ENCODE results near the gene EIF4ENIF1.

Gene EIF4ENIF1

GRCh38 chr22:31481129-31481528 is 8.5 kb downstream of the EIF4ENIF1 start:
- Histone ChIP-seq H3K27ac (ENCODE audit: insufficient read depth, low read length, poor library complexity, severe bottlenecking) (no peak overlapping the region), H3K27me3 (replicated peaks; ENCODE audit: control insufficient read depth, insufficient read depth, low read length, poor library complexity, severe bottlenecking) (no peaks in the 10 kb centered on the region), H3K4me3 (ENCODE audit: insufficient read depth, low read depth, low read length, poor library complexity, severe bottlenecking) (no peak overlapping the region), H3K4me1 (ENCODE audit: control insufficient read depth, insufficient read depth, low read length, poor library complexity, severe bottlenecking) (no peaks in the 10 kb centered on the region), H3K9me3 (ENCODE audit: control insufficient read depth, low read length) (no peaks in the 10 kb centered on the region), H3K36me3 (ENCODE audit: control insufficient read depth, insufficient read depth, low read length) (peaks cover 23% of the 10 kb centered on the region)
- no peak for DNase-seq

GRCh38 chr22:31477329-31477728 is 12.3 kb downstream of the EIF4ENIF1 start:
- DNase-seq, result no peak
- H3K9me3 ChIP-seq (ENCODE audit: control insufficient read depth, low read length), result no peaks in the 10 kb centered on the region
- no peaks in the 10 kb centered on the region for H3K4me1 ChIP-seq (ENCODE audit: control insufficient read depth, insufficient read depth, low read length, poor library complexity, severe bottlenecking)

GRCh38 chr22:31475800-31476199 is 13.8 kb downstream of the EIF4ENIF1 start:
- no peaks in the 10 kb centered on the region for H3K9me3 ChIP-seq (ENCODE audit: control insufficient read depth, low read length)
- H3K27ac ChIP-seq (ENCODE audit: insufficient read depth, low read length, poor library complexity, severe bottlenecking), result no peak overlapping the region
- no peak for DNase-seq
- no peaks in the 10 kb centered on the region for H3K4me1 ChIP-seq (ENCODE audit: control insufficient read depth, insufficient read depth, low read length, poor library complexity, severe bottlenecking)
- no peak overlapping the region for H3K4me3 ChIP-seq (ENCODE audit: insufficient read depth, low read depth, low read length, poor library complexity, severe bottlenecking)
- no peaks in the 10 kb centered on the region for H3K27me3 ChIP-seq (replicated peaks; ENCODE audit: control insufficient read depth, insufficient read depth, low read length, poor library complexity, severe bottlenecking)
- H3K36me3 ChIP-seq (ENCODE audit: control insufficient read depth, insufficient read depth, low read length), result peaks cover 5% of the 10 kb centered on the region

More at GRCh38 chr22:31477329-31477728, 12.3 kb downstream of the EIF4ENIF1 start:
- Histone ChIP-seq H3K27me3 (replicated peaks; ENCODE audit: control insufficient read depth, insufficient read depth, low read length, poor library complexity, severe bottlenecking) (no peaks in the 10 kb centered on the region), H3K27ac (ENCODE audit: insufficient read depth, low read length, poor library complexity, severe bottlenecking) (no peak overlapping the region), H3K4me3 (ENCODE audit: insufficient read depth, low read depth, low read length, poor library complexity, severe bottlenecking) (no peak overlapping the region), H3K36me3 (ENCODE audit: control insufficient read depth, insufficient read depth, low read length) (peaks cover 20% of the 10 kb centered on the region)

- DNase-seq, result no peak
- Histone ChIP-seq H3K27ac (ENCODE audit: insufficient read depth, low read length, poor library complexity, severe bottlenecking) (no peak overlapping the region), H3K4me1 (ENCODE audit: control insufficient read depth, insufficient read depth, low read length, poor library complexity, severe bottlenecking) (no peaks in the 10 kb centered on the region), H3K27me3 (replicated peaks; ENCODE audit: control insufficient read depth, insufficient read depth, low read length, poor library complexity, severe bottlenecking) (no peaks in the 10 kb centered on the region), H3K4me3 (ENCODE audit: insufficient read depth, low read depth, low read length, poor library complexity, severe bottlenecking) (no peak overlapping the region), H3K9me3 (ENCODE audit: control insufficient read depth, low read length) (no peaks in the 10 kb centered on the region), H3K36me3 (ENCODE audit: control insufficient read depth, insufficient read depth, low read length) (peaks cover 4% of the 10 kb centered on the region)
Measured at GRCh38 chr22:31474743-31475142, 14.9 kb downstream of the EIF4ENIF1 start.

- peaks cover 37% of the 10 kb centered on the region for H3K36me3 ChIP-seq (ENCODE audit: control insufficient read depth, insufficient read depth, low read length)
- no peak overlapping the region for H3K4me3 ChIP-seq (ENCODE audit: insufficient read depth, low read depth, low read length, poor library complexity, severe bottlenecking)
Measured at GRCh38 chr22:31465307-31465706, 24.3 kb downstream of the EIF4ENIF1 start.

GRCh38 chr22:31461699-31462098 is 27.9 kb downstream of the EIF4ENIF1 start:
- no peaks in the 10 kb centered on the region for H3K27me3 ChIP-seq (replicated peaks; ENCODE audit: control insufficient read depth, insufficient read depth, low read length, poor library complexity, severe bottlenecking)
- no peak for DNase-seq
- peaks cover 57% of the 10 kb centered on the region for H3K36me3 ChIP-seq (ENCODE audit: control insufficient read depth, insufficient read depth, low read length)
- no peak overlapping the region for H3K27ac ChIP-seq (ENCODE audit: insufficient read depth, low read length, poor library complexity, severe bottlenecking)
- H3K9me3 ChIP-seq (ENCODE audit: control insufficient read depth, low read length), result no peaks in the 10 kb centered on the region
- no peaks in the 10 kb centered on the region for H3K4me1 ChIP-seq (ENCODE audit: control insufficient read depth, insufficient read depth, low read length, poor library complexity, severe bottlenecking)
- H3K4me3 ChIP-seq (ENCODE audit: insufficient read depth, low read depth, low read length, poor library complexity, severe bottlenecking), result no peak overlapping the region

More at GRCh38 chr22:31465307-31465706, 24.3 kb downstream of the EIF4ENIF1 start:
- DNase-seq, result no peak
- no peaks in the 10 kb centered on the region for H3K9me3 ChIP-seq (ENCODE audit: control insufficient read depth, low read length)
- H3K27me3 ChIP-seq (replicated peaks; ENCODE audit: control insufficient read depth, insufficient read depth, low read length, poor library complexity, severe bottlenecking), result no peaks in the 10 kb centered on the region
- H3K4me1 ChIP-seq (ENCODE audit: control insufficient read depth, insufficient read depth, low read length, poor library complexity, severe bottlenecking), result no peaks in the 10 kb centered on the region
- H3K27ac ChIP-seq (ENCODE audit: insufficient read depth, low read length, poor library complexity, severe bottlenecking), result no peak overlapping the region

- H3K27ac ChIP-seq (ENCODE audit: insufficient read depth, low read length, poor library complexity, severe bottlenecking), result no peak overlapping the region
- DNase-seq, result no peak
- H3K4me1 ChIP-seq (ENCODE audit: control insufficient read depth, insufficient read depth, low read length, poor library complexity, severe bottlenecking), result no peaks in the 10 kb centered on the region
- H3K9me3 ChIP-seq (ENCODE audit: control insufficient read depth, low read length), result no peaks in the 10 kb centered on the region
- peaks cover 35% of the 10 kb centered on the region for H3K36me3 ChIP-seq (ENCODE audit: control insufficient read depth, insufficient read depth, low read length)
- no peak overlapping the region for H3K4me3 ChIP-seq (ENCODE audit: insufficient read depth, low read depth, low read length, poor library complexity, severe bottlenecking)
- H3K27me3 ChIP-seq (replicated peaks; ENCODE audit: control insufficient read depth, insufficient read depth, low read length, poor library complexity, severe bottlenecking), result no peaks in the 10 kb centered on the region
Measured at GRCh38 chr22:31451709-31452571, 37.7 kb downstream of the EIF4ENIF1 start.

- no peak overlapping the region for H3K27ac ChIP-seq (ENCODE audit: insufficient read depth, low read length, poor library complexity, severe bottlenecking)
- H3K4me1 ChIP-seq (ENCODE audit: control insufficient read depth, insufficient read depth, low read length, poor library complexity, severe bottlenecking), result no peaks in the 10 kb centered on the region
- H3K36me3 ChIP-seq (ENCODE audit: control insufficient read depth, insufficient read depth, low read length), result peaks cover 33% of the 10 kb centered on the region
- H3K9me3 ChIP-seq (ENCODE audit: control insufficient read depth, low read length), result no peaks in the 10 kb centered on the region
- no peak overlapping the region for H3K4me3 ChIP-seq (ENCODE audit: insufficient read depth, low read depth, low read length, poor library complexity, severe bottlenecking)
- H3K27me3 ChIP-seq (replicated peaks; ENCODE audit: control insufficient read depth, insufficient read depth, low read length, poor library complexity, severe bottlenecking), result no peaks in the 10 kb centered on the region
- no peak for DNase-seq
Measured at GRCh38 chr22:31449506-31449905, 40.1 kb downstream of the EIF4ENIF1 start.

GRCh38 chr22:31448382-31448781 is 41.3 kb downstream of the EIF4ENIF1 start:
- Histone ChIP-seq H3K4me1 (ENCODE audit: control insufficient read depth, insufficient read depth, low read length, poor library complexity, severe bottlenecking) (no peaks in the 10 kb centered on the region), H3K36me3 (ENCODE audit: control insufficient read depth, insufficient read depth, low read length) (peaks cover 33% of the 10 kb centered on the region), H3K9me3 (ENCODE audit: control insufficient read depth, low read length) (no peaks in the 10 kb centered on the region), H3K4me3 (ENCODE audit: insufficient read depth, low read depth, low read length, poor library complexity, severe bottlenecking) (no peak overlapping the region), H3K27me3 (replicated peaks; ENCODE audit: control insufficient read depth, insufficient read depth, low read length, poor library complexity, severe bottlenecking) (no peaks in the 10 kb centered on the region), H3K27ac (ENCODE audit: insufficient read depth, low read length, poor library complexity, severe bottlenecking) (no peak overlapping the region)
- no peak for DNase-seq

GRCh38 chr22:31447337-31447736 is 42.3 kb downstream of the EIF4ENIF1 start:
- no peaks in the 10 kb centered on the region for H3K9me3 ChIP-seq (ENCODE audit: control insufficient read depth, low read length)
- no peaks in the 10 kb centered on the region for H3K27me3 ChIP-seq (replicated peaks; ENCODE audit: control insufficient read depth, insufficient read depth, low read length, poor library complexity, severe bottlenecking)
- no peak overlapping the region for H3K27ac ChIP-seq (ENCODE audit: insufficient read depth, low read length, poor library complexity, severe bottlenecking)
- no peak overlapping the region for H3K4me3 ChIP-seq (ENCODE audit: insufficient read depth, low read depth, low read length, poor library complexity, severe bottlenecking)
- no peak for DNase-seq
- peaks cover 44% of the 10 kb centered on the region for H3K36me3 ChIP-seq (ENCODE audit: control insufficient read depth, insufficient read depth, low read length)
- no peaks in the 10 kb centered on the region for H3K4me1 ChIP-seq (ENCODE audit: control insufficient read depth, insufficient read depth, low read length, poor library complexity, severe bottlenecking)

Measured in effector memory CD4-positive, alpha-beta T cell (primary cell).